IMR-90 (cell line): ENCODE data around the gene APP. TPM values are rescaled to one million over a fixed set of nuclear protein-coding genes. Genes with fewer than 3 reads are reported as not detected.
A peak's percentile ranks its signal among the peaks of the same experiment; 100 is the strongest.

ENCODE experiments used
- ATAC-seq: fragments of 200-7000 bp; cut with Tn5 transposase; 2 replicates; pipeline ENCODE4 v1.9.1; 2020; ENCODE audit warnings: low read depth, mild to moderate bottlenecking, moderate library complexity
- BruUV-seq: library from RNA; stranded (reverse); fragments of 400-500 nt; replicated peaks from 2 replicates; lab custom pipeline; 2021; lab: Mats Ljungman, UMichigan
- CTCF ChIA-PET: fragments of 300-600 bp; formaldehyde crosslinking; extraction: SDS; loops from one replicate; lab custom pipeline; 2021; ENCODE audit warnings: antibody characterized with exemption; lab: Yijun Ruan, JAX
- POLR2A ChIA-PET: fragments of 300-600 bp; sonication (Branson Sonifier 250); formaldehyde crosslinking; loops from one replicate; lab custom pipeline; 2022; ENCODE audit warnings: antibody characterized with exemption; ENCODE audit not compliant: unreplicated experiment; lab: Charles Lee
- DNase-seq: peaks from one replicate; pipeline ENCODE4 v3.0.0; 2013
- H2AFZ ChIP-seq: replicated peaks from 2 replicates; pipeline ENCODE3; 2013; ENCODE audit warnings: low read length, mild to moderate bottlenecking; ENCODE audit not compliant: poor library complexity
- H2AK5ac ChIP-seq: 2 replicates; pipeline ENCODE4 v1.6.1; 2013; ENCODE audit warnings: low read depth, low read length, inconsistent platforms
- H2AK9ac ChIP-seq: replicated peaks from 2 replicates; pipeline ENCODE3; 2013; ENCODE audit warnings: mild to moderate bottlenecking, low read depth, low read length, moderate library complexity; ENCODE audit not compliant: poor library complexity
- H2BK120ac ChIP-seq: 2 replicates; pipeline ENCODE4 v1.6.1; 2013; ENCODE audit warnings: low read depth, low read length, inconsistent platforms
- H2BK15ac ChIP-seq: 3 replicates; pipeline ENCODE4 v1.6.1; 2013; ENCODE audit warnings: low read depth, low read length, inconsistent platforms
- H2BK20ac ChIP-seq: 2 replicates; pipeline ENCODE4 v1.6.1; 2013; ENCODE audit warnings: low read depth, mild to moderate bottlenecking, inconsistent platforms, low read length, moderate library complexity
- H2BK5ac ChIP-seq: 2 replicates; pipeline ENCODE4 v1.6.1; 2013; ENCODE audit warnings: mild to moderate bottlenecking, low read depth, low read length, inconsistent platforms; ENCODE audit not compliant: poor library complexity, severe bottlenecking
- H3K14ac ChIP-seq: replicated peaks from 2 replicates; pipeline ENCODE4 v1.6.1; 2013; ENCODE audit warnings: low read depth, low read length, inconsistent platforms
- H3K18ac ChIP-seq: 2 replicates; pipeline ENCODE4 v1.6.1; 2013; ENCODE audit warnings: low read depth, low read length, control low read depth
- H3K23ac ChIP-seq: 2 replicates; pipeline ENCODE4 v1.6.1; 2013; ENCODE audit warnings: low read depth, low read length, inconsistent platforms
- H3K27ac ChIP-seq: 2 replicates; pipeline ENCODE4 v1.5.1; 2013; ENCODE audit warnings: mild to moderate bottlenecking, control low read depth, low read length; ENCODE audit not compliant: insufficient read depth
- H3K27me3 ChIP-seq: 2 replicates; pipeline ENCODE4 v1.6.1; 2013; ENCODE audit warnings: low read length; ENCODE audit not compliant: control insufficient read depth, insufficient read depth
- H3K36me3 ChIP-seq: 2 replicates; pipeline ENCODE4 v1.6.1; 2013; ENCODE audit warnings: low read length, mixed read lengths; ENCODE audit not compliant: control insufficient read depth, insufficient read depth
- H3K4ac ChIP-seq: 2 replicates; pipeline ENCODE4 v1.6.1; 2013; ENCODE audit warnings: low read depth, low read length, inconsistent platforms
- H3K4me1 ChIP-seq: 2 replicates; pipeline ENCODE4 v1.6.1; 2013; ENCODE audit warnings: low read length, mixed read lengths; ENCODE audit not compliant: control insufficient read depth, insufficient read depth
- H3K4me2 ChIP-seq: 2 replicates; pipeline ENCODE4 v1.6.1; 2013; ENCODE audit warnings: low read depth, mild to moderate bottlenecking, control low read depth, low read length, moderate library complexity
- H3K4me3 ChIP-seq: 2 replicates; pipeline ENCODE4 v1.5.1; 2013; ENCODE audit warnings: low read depth, mild to moderate bottlenecking, control low read depth, low read length, moderate library complexity; ENCODE audit not compliant: insufficient read depth
- H3K56ac ChIP-seq: 2 replicates; pipeline ENCODE4 v1.6.1; 2013; ENCODE audit warnings: low read length, inconsistent platforms; ENCODE audit not compliant: insufficient read depth; ENCODE audit errors: extremely low read depth
- H3K79me1 ChIP-seq, 2 experiments: 2 replicates each; pipeline ENCODE4 v1.6.1; 2013; ENCODE audit warnings: low read length in 2 of 2, inconsistent platforms in 1 of 2, low read depth in 1 of 2
- H3K9ac ChIP-seq: 2 replicates; pipeline ENCODE4 v1.6.1; 2013; ENCODE audit warnings: low read depth, low read length, control low read depth
- H3K9me1 ChIP-seq: 2 replicates; pipeline ENCODE4 v1.6.1; 2013; ENCODE audit warnings: low read length, inconsistent platforms; ENCODE audit not compliant: insufficient read depth
- H3K9me3 ChIP-seq: 2 replicates; pipeline ENCODE4 v1.6.1; 2013; ENCODE audit warnings: low read length; ENCODE audit not compliant: control insufficient read depth, insufficient read depth
- H4K20me1 ChIP-seq: 2 replicates; pipeline ENCODE4 v1.6.1; 2013; ENCODE audit warnings: low read length, inconsistent platforms; ENCODE audit not compliant: insufficient read depth
- H4K5ac ChIP-seq: 2 replicates; pipeline ENCODE4 v1.6.1; 2013; ENCODE audit warnings: mild to moderate bottlenecking, low read depth, low read length, control low read depth
- H4K8ac ChIP-seq, 2 experiments: 2 replicates each; pipeline ENCODE4 v1.6.1; 2013; ENCODE audit warnings: low read depth in 2 of 2, low read length in 2 of 2, control low read depth in 1 of 2, inconsistent platforms in 1 of 2
- H4K91ac ChIP-seq: 2 replicates; pipeline ENCODE4 v1.6.1; 2013; ENCODE audit warnings: low read depth, low read length, inconsistent platforms; ENCODE audit not compliant: insufficient read depth
- CEBPB ChIP-seq: IDR thresholded peaks from 2 replicates; pipeline ENCODE4 v1.6.1; 2012; ENCODE audit warnings: low read depth, low read length, improper control_type of control experiment
- CHD1 ChIP-seq: IDR thresholded peaks from 2 replicates; pipeline ENCODE4 v1.6.1; 2012; ENCODE audit warnings: low read depth, low read length, improper control_type of control experiment
- MAFK ChIP-seq: IDR thresholded peaks from 2 replicates; pipeline ENCODE4 v1.6.1; 2012; ENCODE audit warnings: low read depth, low read length, improper control_type of control experiment
- NFE2L2 ChIP-seq: fragments of 150-350 bp; IDR thresholded peaks from 2 replicates; pipeline ENCODE4 v1.6.1; 2016; ENCODE audit warnings: low read depth, mild to moderate bottlenecking, low read length
- WGBS, 2 experiments: methylation state at CpG; one replicate each; pipeline versions ENCODE4 v1.1.5 to v1.1.7; 2013; ENCODE audit warnings: missing lambda C conversion rate in 2 of 2; ENCODE audit not compliant: insufficient read length in 1 of 2; ENCODE audit errors: extremely low coverage in 2 of 2; 5-methylcytosine and 5-hydroxymethylcytosine counted together
- dilution Hi-C: fragments of 300-500 bp; cut with HindIII; formaldehyde crosslinking; loops from one replicate; pipeline ENCODE4 v1.14.3; 2018; ENCODE audit warnings: low sequenced_read_pairs; ENCODE audit not compliant: unreplicated experiment
- in situ Hi-C: fragments of 300-500 bp; cut with MboI; formaldehyde crosslinking; loops from 3 replicates; pipeline ENCODE4 v1.14.3; 2019; ENCODE audit warnings: low sequenced_read_pairs, inconsistent platforms, mixed read lengths
- intact Hi-C: fragments of 100-400 bp; cut with micrococcal nuclease; formaldehyde crosslinking; loops from 2 replicates; pipeline ENCODE4 v1.10.0; 2022
- polyA plus RNA-seq, 3 experiments: library from polyadenylated mRNA; depleted of rRNA; stranded (reverse); fragments of >200 nt; gene quantifications; 2 replicates each; pipeline ENCODE4 v1.2.3, GENCODE V29; 2012; ENCODE audit warnings: low replicate concordance in 1 of 3
- total RNA-seq: library from RNA; depleted of rRNA; stranded (reverse); fragments of >200 nt; gene quantifications from 2 replicates; pipeline ENCODE4 v1.2.3, GENCODE V29; 2012
- TF ChIP-seq, protein P1 (sequence below): fragments of 150-350 bp; IDR thresholded peaks from 2 replicates; pipeline ENCODE4 v1.6.1; 2016; ENCODE audit warnings: low read depth, mild to moderate bottlenecking, low read length, moderate library complexity, borderline replicate concordance

The APP gene
- total and polyA plus RNA-seq, 2 of the 4 experiments (the other 2 are of a cell fraction): 191 to 530 TPM

DNA sequence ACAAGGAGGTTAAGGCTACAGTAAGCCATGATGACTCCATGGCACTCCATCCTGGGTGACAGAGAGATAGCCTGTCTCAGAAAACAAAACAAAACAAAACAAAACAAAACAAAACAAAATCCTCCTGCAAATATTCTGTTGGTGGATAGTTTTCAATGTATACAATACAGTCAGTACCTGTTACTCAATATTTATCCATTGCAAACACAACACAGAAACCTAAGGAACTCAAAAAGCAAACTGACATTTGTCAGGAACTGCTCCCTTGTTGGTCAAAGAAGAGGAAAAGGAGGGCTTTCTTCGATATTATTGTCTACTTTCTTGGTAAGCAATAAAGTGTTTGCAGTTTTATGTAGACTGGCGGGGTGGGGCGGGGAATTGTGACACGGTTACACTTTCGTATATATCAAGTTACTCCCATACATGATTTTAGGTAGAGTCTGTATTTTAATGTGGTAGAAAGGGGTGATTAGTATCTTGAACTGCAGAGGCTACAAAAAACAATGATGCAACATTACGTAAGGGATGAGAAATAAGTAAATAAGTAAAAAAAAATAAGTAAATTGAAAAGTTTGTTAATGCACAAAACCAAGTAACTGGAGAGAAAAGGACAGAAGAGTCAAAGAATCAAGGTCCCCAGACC is 31.8 kb downstream of the APP start:
- H3K27me3 ChIP-seq: no peaks in the 10 kb centered on the region
- POLR2A ChIA-PET: no interaction called here
- no peak overlapping the region for H3K27ac ChIP-seq
- no peak overlapping the region for H3K56ac ChIP-seq
- peak overlapping the region; percentile 14; the same call in 1 of the 2 replicates for H2BK120ac ChIP-seq
- dilution Hi-C loops (no loop called here), intact Hi-C loops (no loop called here), in situ Hi-C loops (no loop called here)
- peaks cover 3% of the 10 kb centered on the region; the same call in 1 of the 2 replicates for H3K36me3 ChIP-seq
- H3K14ac ChIP-seq: no peak overlapping the region; the same call in 1 of the 2 replicates
- no peak overlapping the region for H3K4me2 ChIP-seq
- WGBS, 2 experiments: no CpG with 5 or more reads among the region's 6 CpGs
- H3K9ac ChIP-seq: no peak overlapping the region
- H2AFZ ChIP-seq: no peak overlapping the region
- 0 out of 2 replicates have a peak overlapping the region, but pooled peaks have one; percentile 17 for H4K5ac ChIP-seq
- no TSS peak for BruUV-seq
- no peak overlapping the region for H2AK9ac ChIP-seq
- no peak overlapping the region for H2BK20ac ChIP-seq
- peak overlapping the region; percentile 7 for H2BK5ac ChIP-seq
- no peak for TF ChIP-seq CHD1
- TF ChIP-seq MAFK: no peak
- peak; percentile 59; the same call in 1 of the 2 replicates for TF ChIP-seq CEBPB
- TF ChIP-seq NFE2L2: no peak
- TF ChIP-seq, protein P1, sequence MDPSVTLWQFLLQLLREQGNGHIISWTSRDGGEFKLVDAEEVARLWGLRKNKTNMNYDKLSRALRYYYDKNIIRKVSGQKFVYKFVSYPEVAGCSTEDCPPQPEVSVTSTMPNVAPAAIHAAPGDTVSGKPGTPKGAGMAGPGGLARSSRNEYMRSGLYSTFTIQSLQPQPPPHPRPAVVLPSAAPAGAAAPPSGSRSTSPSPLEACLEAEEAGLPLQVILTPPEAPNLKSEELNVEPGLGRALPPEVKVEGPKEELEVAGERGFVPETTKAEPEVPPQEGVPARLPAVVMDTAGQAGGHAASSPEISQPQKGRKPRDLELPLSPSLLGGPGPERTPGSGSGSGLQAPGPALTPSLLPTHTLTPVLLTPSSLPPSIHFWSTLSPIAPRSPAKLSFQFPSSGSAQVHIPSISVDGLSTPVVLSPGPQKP: no peak
- no peak for DNase-seq
- no peak overlapping the region for H4K8ac ChIP-seq
- peaks cover 42 to 66% of the 10 kb centered on the region in 2 experiments for H3K79me1 ChIP-seq
- H2AK5ac ChIP-seq: no peak overlapping the region
- no peak for ATAC-seq
- peak overlapping the region; percentile 43; the same call in 1 of the 2 replicates for H3K18ac ChIP-seq
- H4K91ac ChIP-seq: no peak overlapping the region
- no peak overlapping the region for H3K4ac ChIP-seq
- CTCF ChIA-PET: no interaction called here
- peaks cover 11% of the 10 kb centered on the region; the same call in 1 of the 2 replicates for H3K9me1 ChIP-seq
- no peak overlapping the region for H3K23ac ChIP-seq
- peaks cover 1% of the 10 kb centered on the region; the same call in 1 of the 2 replicates for H3K4me1 ChIP-seq
- peaks cover 37% of the 10 kb centered on the region for H4K20me1 ChIP-seq
- H3K4me3 ChIP-seq: no peak overlapping the region
- H3K9me3 ChIP-seq: no peaks in the 10 kb centered on the region
- H2BK15ac ChIP-seq: peak overlapping the region; percentile 30; the same call in 1 of the 3 replicates
